ENCODE measurements around the gene P2RY14.
"Not testable (repeated sequence)": the region's sequence is repeated elsewhere in the genome, so short reads cannot be mapped to it uniquely, and the experiment has no call there.

P2RY14 gene

GRCh38 chr3:151262871-151263525 lies 15.3 kb downstream of the P2RY14 start:
- no peak for DNase-seq (ENCODE audit: low read depth)

DNA sequence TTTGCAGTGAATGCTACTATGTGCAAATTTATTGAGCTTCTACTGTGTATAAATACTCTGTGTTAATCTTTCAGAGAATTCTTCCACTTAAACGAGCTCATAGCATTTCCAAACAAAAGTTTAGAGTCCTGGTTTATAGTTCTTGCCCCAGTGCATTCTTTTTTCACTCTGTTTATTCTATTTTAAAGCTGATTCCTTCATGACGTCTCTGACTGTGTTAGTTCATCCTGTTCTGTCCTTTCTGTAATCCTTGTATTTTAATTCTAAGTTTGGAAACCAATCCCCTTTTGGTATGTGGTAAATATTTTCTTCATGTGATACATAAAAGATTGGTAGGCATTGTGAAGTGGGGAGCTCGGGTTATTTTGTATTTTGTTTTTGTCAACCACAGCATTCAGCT lies 18.7 kb downstream of the P2RY14 start:
- DNase-seq (ENCODE audit: low read depth) = no peak

DNA sequence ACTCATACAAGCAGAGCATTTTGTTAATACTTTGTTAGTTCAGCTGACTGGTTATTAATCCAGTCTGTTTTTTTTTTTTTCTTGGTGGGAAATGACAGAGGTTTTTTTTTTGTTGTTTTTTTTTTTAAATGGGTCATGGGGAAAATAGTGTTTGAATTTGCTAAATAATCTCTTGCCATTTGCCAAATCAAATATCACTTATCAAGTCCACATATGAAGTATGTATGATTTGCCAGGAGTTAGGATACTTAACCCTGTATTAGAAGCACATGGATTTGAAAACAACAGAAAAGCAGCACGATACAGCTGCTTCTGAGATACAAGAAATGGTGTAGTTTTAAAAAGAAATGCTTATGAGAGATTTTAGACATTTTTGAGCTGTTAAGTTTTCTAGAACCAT lies 21.6 kb downstream of the P2RY14 start:
- DNase-seq (ENCODE audit: low read depth) = no peak

DNA sequence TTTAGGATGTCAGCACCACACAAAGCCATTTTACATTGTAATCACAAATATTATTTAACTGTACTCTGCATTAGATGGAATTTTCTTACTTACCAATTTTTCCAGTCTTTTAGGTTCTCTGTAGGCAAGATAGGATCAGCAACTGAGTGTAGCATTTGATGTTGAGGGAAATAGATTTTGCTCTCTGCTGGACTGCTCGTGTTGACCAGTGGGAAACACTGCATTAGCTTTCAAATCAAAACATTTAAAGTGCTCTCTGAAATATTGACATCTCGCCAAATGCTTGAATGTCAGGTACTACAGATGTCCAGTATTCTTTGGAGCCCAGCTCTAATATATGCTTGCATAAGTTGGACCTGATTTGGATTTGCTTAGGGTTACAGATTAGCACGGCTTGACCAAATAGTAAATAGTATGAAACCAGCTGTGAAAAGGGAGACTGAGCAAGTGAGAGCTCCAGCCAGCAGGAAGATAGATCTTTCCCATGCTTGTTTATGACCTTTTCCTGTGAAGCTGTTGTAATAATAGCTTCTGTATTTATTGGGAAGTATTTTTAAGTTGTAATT lies 29.5 kb downstream of the P2RY14 start:
- no peak for DNase-seq (ENCODE audit: low read depth)

GRCh38 chr3:151242006-151242405 lies 36.3 kb downstream of the P2RY14 start:
- DNase-seq (ENCODE audit: low read depth) = not testable (repeated sequence)

DNA sequence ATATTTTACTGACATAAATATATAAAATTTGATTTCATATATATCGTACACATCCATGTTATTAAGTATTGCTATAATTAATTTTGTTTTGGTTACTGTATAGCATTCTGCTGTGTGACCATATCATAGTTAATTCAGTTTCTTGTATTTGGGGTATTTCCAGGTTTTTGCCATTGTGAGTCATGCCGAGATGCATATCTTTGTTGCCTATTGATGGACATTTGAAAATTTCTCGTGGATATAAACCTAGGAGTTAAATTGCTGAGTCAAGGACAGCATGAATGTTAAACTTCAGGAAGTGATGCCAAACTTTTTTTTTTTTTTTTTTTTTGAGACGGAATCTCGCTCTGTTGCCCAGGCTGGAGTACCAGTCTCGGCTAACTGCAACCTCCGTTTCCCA lies 41.6 kb downstream of the P2RY14 start:
- peak; percentile 5 for DNase-seq (ENCODE audit: low read depth)

- DNase-seq (ENCODE audit: low read depth) = no peak
These were observed 42.0 kb downstream of the P2RY14 start for GRCh38 chr3:151236316-151236715.

GRCh38 chr3:151234825-151235224 lies 43.5 kb downstream of the P2RY14 start:
- DNase-seq (ENCODE audit: low read depth) = no peak

DNA sequence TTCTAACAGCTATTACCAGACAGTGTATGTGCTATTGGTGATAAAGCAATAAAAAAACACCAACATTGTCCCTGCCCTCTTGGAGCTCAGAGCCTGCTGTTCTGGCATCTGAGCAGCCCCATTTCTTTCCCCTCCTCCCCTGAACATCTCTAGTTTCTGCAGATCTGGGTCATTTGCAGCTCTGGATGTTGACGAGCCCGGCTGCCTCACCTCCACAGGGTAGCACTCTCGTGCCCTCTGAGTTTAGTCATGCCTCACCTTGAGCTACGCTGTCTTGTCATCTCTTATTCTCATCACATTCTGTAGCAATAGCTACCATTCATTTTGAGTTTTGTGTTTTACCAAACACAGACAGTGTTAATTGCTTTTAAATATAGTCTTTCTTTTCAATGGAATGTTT lies 45.4 kb downstream of the P2RY14 start:
- no peak for DNase-seq (ENCODE audit: low read depth)

DNA sequence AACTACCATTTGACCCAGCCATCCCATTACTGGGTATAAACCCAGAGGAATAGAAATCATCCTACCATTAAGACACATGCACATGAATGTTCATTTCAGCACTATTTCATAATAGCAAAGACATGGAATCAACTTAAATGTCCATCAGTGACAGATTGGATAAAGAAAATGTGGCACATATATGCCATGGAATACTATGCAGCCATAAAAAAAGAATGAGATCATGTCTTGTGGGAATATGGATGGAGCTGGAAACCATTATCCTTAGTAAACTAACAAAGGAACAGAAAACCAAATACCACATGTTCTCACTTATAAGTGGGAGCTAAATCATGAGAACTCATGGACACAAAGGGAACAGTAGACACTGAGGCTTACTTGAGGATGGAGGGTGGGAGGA lies 45.9 kb downstream of the P2RY14 start:
- DNase-seq (ENCODE audit: low read depth) = not testable (repeated sequence)

- no peak for DNase-seq (ENCODE audit: low read depth)
These were observed 47.7 kb downstream of the P2RY14 start for GRCh38 chr3:151230646-151231045.

- peak; percentile 57 for DNase-seq (ENCODE audit: low read depth)
These were observed 49.7 kb downstream of the P2RY14 start for GRCh38 chr3:151228666-151229040.

DNA sequence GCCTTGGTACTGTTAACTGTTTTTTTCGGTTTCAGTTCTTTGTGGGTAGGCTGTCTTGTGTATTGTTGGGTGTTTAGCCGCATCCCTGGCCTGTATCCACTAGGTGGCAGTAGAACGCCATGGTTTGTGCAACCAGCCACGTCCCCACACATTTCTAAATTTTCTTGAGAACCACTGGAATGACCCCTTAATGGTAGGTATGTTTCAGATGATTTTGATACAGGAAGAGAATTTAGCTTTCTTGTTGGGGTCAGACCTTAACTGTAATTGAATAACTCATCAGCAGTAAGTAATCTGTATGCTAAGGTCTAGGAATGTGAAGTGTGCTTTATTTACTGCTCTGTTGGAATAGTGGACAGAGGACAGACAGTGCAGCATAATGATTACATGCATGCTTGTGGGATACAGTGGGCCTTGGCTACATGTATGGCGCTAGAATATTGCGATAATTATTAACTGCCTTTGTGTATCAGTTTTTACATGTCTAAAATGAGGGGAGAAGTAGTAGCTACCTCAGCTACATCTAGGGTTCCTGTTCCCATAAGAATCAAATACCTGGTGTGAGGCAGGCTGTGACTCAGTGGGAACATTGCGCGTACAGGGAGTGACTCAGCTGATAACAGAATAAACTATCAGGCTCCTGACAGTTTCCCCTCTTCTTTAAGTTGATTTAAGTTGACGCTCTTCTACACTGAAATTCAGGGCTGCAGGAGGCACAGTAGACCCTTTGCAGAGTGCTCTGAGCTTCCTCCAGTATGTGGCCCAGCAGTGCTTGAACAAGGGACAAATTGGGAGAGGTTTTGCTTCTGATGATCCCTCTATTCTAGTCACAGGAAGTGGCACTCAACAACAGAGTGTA lies 50.3 kb downstream of the P2RY14 start:
- DNase-seq (ENCODE audit: low read depth) = peak; percentile 78

- no peak for DNase-seq (ENCODE audit: low read depth)
These were observed 51.0 kb downstream of the P2RY14 start for GRCh38 chr3:151227266-151227806.

DNA sequence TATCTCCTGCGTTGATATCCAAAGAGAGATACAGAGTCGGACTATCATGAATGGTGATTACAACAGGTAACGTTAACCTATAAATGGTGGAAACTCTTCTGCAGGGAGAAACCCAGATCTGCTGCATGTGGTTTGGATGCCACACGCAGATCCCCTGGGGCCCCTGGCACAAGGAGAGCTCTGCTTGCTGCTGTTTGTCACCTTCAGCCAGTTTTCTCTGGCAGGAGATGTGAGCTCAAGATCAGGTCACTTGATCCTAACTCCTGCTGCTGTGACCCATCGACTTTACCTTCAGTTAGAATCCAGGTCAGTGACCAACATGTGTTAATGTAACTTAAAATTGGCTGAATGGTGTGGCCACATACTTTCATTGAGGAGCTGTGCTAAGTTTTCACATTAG lies 51.5 kb downstream of the P2RY14 start:
- no peak for DNase-seq (ENCODE audit: low read depth)

DNA sequence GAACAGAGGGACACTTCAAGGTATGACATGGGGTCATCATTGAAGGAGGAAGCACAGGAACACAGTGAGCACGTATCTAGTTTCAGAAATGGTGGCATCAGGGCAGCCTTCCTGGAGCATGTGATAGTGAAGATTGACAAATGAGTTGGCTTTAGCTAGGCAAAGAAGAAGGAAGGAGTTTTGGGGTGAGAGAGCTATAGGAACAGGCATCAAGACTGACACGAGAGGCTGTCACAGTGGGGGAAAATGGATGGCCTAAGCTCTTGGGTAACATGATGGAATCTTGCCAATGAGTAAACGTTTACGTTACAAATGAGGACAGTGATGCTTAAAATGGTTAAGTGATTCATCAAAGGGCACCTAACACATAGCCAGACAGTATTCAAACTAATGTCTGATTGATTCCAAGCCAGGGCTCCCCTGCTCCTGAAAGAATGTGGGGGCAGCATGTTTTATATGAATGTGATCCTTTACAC lies 52.2 kb downstream of the P2RY14 start:
- DNase-seq (ENCODE audit: low read depth) = peak; percentile 84

- no peak for DNase-seq (ENCODE audit: low read depth)
These were observed 53.0 kb downstream of the P2RY14 start for GRCh38 chr3:151225040-151225975.

DNA sequence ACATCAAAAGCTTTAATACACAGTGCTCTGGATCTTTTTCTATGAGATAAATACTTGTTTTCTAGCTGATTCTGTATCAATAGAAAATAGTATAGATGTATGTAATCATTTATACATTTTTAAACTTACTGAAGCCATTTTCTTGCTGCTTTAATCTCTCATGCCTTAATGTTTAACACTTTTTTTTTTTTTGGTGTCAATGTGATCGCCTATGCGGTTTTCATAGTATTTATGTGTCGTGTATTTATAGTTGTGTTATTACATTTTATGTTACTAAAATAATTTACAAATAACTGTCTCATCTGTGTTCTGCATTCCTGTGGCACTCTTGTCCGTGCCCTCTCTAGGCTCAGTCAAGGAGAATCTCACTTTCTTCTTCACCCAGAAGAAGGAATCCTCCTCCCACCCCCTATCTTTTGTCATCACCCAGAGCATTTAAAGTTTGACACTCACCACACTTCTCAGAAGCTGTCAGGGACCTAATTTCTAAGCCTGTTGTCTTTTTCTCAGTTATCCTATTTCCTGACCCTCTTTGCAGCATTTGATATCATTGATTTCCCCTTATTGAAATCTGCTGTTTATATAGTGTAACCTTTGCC lies 54.0 kb downstream of the P2RY14 start:
- no peak for DNase-seq (ENCODE audit: low read depth)

- DNase-seq (ENCODE audit: low read depth) = peak; percentile 87
These were observed 59.3 kb downstream of the P2RY14 start for GRCh38 chr3:151219056-151219455.

GRCh38 chr3:151218136-151218535 lies 60.2 kb downstream of the P2RY14 start:
- DNase-seq (ENCODE audit: low read depth) = no peak

Data from EH (cell line).